ENCODE measurements around the gene PYCARD.
"Not testable (repeated sequence)": the region's sequence is repeated elsewhere in the genome, so short reads cannot be mapped to it uniquely, and the experiment has no call there.

PYCARD gene

GRCh38 chr16:31215287-31216162 is 13.0 kb upstream of the PYCARD start:
- peak; percentile 85 for DNase-seq (ENCODE audit: low spot score)

GRCh38 chr16:31214708-31215286 is 12.2 kb upstream of the PYCARD start:
- no peak for DNase-seq (ENCODE audit: low spot score)

GRCh38 chr16:31213877-31214707 is 11.5 kb upstream of the PYCARD start, which contains the start of gene TRIM72:
TRIM72 (plus strand) TSS chr16:31214119; CDS start chr16:31214739, 620 bp downstream.
- no peak for DNase-seq (ENCODE audit: low spot score)

GRCh38 chr16:31213342-31213741 is 10.8 kb upstream of the PYCARD start:
- no peak for DNase-seq (ENCODE audit: low spot score)

- no peak for DNase-seq (ENCODE audit: low spot score)
These were observed 4.2 kb upstream of the PYCARD start for GRCh38 chr16:31206776-31207175.

- no peak for DNase-seq (ENCODE audit: low spot score)
These were observed 2.5 kb upstream of the PYCARD start for GRCh38 chr16:31204871-31205666.

GRCh38 chr16:31201582-31202413 is 762 bp downstream of the PYCARD start:
- peak; percentile 51 for DNase-seq (ENCODE audit: low spot score)

DNA sequence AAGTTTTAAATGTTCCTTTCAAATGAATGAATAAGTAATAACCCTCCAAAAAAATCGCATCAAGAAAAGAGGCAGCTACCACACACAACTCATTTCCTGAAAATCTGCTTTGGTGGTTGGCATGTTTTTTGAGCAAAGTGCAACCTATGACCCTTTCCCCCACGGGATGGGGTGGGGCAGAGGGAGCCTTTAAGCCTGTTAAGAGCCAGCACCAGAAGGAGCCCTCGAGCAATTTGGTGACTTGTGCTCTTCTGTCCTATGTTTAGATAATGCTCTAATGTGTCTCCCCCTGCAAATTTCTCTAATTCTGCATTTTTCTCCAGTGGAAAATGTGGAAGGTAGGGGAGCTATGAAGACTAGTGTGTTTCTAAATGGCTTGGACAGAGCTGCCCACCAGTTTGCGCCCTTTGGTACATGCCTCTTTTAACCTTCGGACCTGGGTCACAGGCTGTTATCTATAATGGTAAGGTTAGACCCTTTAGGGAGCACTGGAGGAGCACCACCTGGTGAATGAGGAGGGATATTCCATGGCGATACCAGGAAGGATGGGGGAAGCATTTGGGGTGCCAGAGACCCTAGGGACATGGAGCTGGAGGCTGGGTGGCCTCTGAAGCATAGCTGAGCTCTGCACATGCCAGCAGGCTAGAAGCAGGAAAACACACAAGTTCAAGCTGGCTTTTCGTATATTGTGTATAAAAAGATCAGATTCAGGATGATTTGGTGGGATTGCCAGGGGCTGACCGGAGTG is 1.6 kb downstream of the PYCARD start:
- no peak for DNase-seq (ENCODE audit: low spot score)

GRCh38 chr16:31200111-31200510 is 2.4 kb downstream of the PYCARD start:
- DNase-seq (ENCODE audit: low spot score): not testable (repeated sequence)

DNA sequence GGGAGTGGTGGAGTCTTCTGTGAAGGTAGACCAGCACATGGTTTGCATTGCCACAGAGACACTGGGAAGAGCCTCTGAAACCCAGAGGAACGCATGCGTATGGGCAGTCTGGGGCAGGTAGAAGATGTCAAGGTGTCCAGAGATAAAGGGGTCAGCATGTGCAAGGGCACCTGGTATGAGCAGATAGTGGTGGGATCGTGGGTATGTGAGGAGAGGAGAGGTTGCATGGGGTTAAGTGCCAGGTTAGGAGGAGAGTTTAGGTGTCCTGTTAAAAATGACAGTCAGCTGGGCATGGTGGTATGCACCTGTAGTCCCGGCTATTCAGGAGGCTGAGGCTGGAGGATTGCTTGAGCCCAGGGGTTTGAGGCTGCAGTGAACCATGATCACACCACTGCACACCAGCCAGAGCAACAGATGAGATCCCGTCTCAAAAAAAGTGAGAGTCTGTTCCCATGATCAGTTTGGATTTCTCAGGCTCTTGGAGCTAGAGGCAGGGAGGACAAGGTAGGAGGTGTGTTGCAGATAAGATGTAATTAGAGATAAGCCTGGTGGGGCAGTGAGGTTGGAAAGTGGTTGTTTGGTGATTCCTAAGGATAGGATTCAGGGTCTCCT is 3.0 kb downstream of the PYCARD start:
- no peak for DNase-seq (ENCODE audit: low spot score)

DNA sequence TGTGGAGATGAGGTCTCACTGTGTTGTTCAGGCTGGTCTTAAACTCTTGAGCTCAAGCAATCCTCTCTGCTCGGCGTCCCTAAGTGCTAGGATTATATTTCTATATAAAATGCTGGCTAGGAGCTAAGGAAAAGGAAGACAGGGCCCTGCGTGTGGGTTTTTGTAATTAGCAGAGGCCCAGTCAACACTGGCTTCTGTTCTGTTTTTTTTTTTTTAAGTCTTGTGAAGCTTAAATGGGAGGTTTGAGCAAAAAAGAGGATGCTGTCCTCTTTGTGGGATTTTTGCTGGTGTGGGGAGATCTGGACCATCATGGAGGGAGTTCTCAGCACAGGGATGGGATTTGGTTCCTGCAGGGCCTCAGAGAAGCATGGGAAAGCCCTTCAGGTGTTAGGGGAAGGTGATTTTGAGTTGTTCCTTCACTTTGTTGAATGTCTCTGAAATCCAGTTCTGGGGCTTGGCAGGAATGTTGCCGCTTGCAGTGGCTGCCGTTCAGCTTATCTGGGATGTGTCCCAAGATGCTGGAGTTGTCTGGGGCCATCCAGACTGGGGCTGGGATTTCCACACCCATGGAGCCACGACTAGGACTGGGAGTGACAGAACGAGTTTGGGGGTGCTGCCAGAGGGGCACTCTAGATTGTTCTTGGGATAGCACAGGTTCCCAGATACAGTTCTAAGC is 4.2 kb downstream of the PYCARD start:
- DNase-seq (ENCODE audit: low spot score): no peak

- no peak for DNase-seq (ENCODE audit: low spot score)
These were observed 6.1 kb downstream of the PYCARD start for GRCh38 chr16:31196324-31197088.

GRCh38 chr16:31195861-31196260 is 6.7 kb downstream of the PYCARD start:
- DNase-seq (ENCODE audit: low spot score): not testable (repeated sequence)

DNA sequence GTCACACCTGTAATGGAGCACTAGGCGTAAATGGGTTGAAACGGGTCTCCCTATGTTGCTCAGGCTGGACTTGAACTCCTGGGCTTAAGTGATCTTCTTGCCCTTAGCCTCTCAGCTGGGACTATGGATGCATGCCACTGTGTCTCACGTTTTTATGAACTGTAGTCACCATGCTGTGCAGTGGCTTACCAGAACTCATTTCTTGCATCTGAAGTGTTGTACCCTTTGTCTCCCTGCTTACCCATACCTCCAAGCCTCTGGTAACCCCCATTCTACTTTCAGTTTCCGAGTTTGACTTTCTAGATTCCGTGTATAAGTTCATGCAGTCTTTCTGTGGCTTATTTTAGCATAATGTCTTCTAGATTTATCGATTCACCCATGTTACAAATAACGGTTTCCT is 7.7 kb downstream of the PYCARD start:
- no peak for DNase-seq (ENCODE audit: low spot score)

- DNase-seq (ENCODE audit: low spot score): no peak
These were observed 8.7 kb downstream of the PYCARD start for GRCh38 chr16:31193874-31194273.

DNA sequence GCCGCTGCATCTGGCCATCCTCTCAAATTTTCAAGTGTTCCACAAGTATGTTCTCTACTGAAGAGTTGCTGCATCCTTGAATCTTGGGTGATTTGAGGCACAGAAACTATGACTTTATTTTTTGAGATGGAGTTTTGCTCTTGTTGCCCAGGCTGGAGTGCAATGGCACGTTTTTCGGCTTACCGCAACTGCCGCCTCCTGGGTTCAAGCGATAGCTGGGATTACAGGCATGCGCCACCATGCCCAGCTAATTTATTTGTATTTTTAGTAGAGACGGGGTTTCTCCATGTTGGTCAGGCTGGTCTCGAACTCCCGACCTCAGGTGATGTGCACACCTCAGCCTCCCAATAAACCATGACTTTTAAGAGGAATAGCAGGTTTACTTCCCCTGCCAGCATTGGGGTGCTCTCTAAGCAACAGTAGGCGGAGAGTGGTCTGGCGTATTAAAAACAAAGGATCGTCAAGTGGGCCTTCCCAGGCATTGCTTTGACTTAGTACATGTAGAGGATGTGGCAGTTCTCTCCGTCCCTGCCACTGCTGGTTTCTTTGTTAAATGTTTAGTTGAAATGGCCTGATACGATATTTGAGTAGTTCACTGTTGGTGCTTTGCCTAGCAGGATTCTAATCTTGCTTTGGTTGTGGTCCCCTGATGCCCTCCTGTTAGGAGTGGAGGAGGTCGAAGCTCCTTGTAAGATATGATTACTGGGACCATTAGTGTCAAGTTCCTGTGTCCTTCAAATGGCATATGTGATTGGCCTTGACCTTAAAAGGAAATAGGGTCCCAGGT is 9.5 kb downstream of the PYCARD start:
- no peak for DNase-seq (ENCODE audit: low spot score)

- no peak for DNase-seq (ENCODE audit: low spot score)
These were observed 10.7 kb downstream of the PYCARD start for GRCh38 chr16:31191697-31192428.

Data from AG20443 (cell line).